HCT116 (cell line): ENCODE results near the gene ARID2.

Source experiments
- EZH2 ChIP-seq: fragments of 200-600 bp; sonication (generic); IDR thresholded peaks from 2 replicates; pipeline ENCODE4 v1.6.1; 2017; ENCODE audit warnings: antibody characterized with exemption, mixed run types
- FOSL1 ChIP-seq: IDR thresholded peaks from 2 replicates; pipeline ENCODE4 v1.6.1; 2012; ENCODE audit warnings: low read depth
- POLR2A ChIP-seq: IDR thresholded peaks from 2 replicates; pipeline ENCODE4 v1.7.0; 2011; ENCODE audit warnings: borderline replicate concordance; ENCODE audit not compliant: insufficient read depth, insufficient read length; ENCODE audit errors: extremely low read depth
- POLR2AphosphoS5 ChIP-seq: IDR thresholded peaks from 2 replicates; pipeline ENCODE4 v1.6.1; 2011; ENCODE audit warnings: mild to moderate bottlenecking, low read depth, low read length, moderate library complexity
- RAD21 ChIP-seq: IDR thresholded peaks from 2 replicates; pipeline ENCODE4 v1.6.1; 2012; ENCODE audit warnings: low read depth, mild to moderate bottlenecking
- SIN3A ChIP-seq: IDR thresholded peaks from 2 replicates; pipeline ENCODE4 v1.6.1; 2012; ENCODE audit warnings: low read depth
- SP1 ChIP-seq: IDR thresholded peaks from 2 replicates; pipeline ENCODE4 v1.6.1; 2012; ENCODE audit warnings: low read depth
- TCF7L2 ChIP-seq: IDR thresholded peaks from 2 replicates; pipeline ENCODE4 v1.7.0; 2011; ENCODE audit warnings: borderline replicate concordance, inconsistent platforms; ENCODE audit not compliant: insufficient read depth, insufficient read length; ENCODE audit errors: extremely low read depth
- TF ChIP-seq, protein P1 (sequence below), 3 experiments: fragments of 200-600 bp in 1 of 3; sonication (generic) in 1 of 3; IDR thresholded peaks in 2 of 3; conservative IDR thresholded peaks in 1 of 3; 2 replicates each; pipeline ENCODE4 v1.5.1; 2012 to 2017; ENCODE audit warnings: low read depth in 2 of 3, low read length in 2 of 3, antibody characterized with exemption in 1 of 3, borderline replicate concordance in 1 of 3, control low read depth in 1 of 3, mild to moderate bottlenecking in 1 of 3, mixed read lengths in 1 of 3, mixed run types in 1 of 3, moderate library complexity in 1 of 3; ENCODE audit not compliant: insufficient read depth in 1 of 3
- TF ChIP-seq, protein P2 (sequence below): IDR thresholded peaks from 2 replicates; pipeline ENCODE4 v1.6.1; 2012; ENCODE audit warnings: low read depth
- TF ChIP-seq, protein P3 (sequence below): IDR thresholded peaks from 2 replicates; pipeline ENCODE4 v1.6.1; 2012

DNA sequence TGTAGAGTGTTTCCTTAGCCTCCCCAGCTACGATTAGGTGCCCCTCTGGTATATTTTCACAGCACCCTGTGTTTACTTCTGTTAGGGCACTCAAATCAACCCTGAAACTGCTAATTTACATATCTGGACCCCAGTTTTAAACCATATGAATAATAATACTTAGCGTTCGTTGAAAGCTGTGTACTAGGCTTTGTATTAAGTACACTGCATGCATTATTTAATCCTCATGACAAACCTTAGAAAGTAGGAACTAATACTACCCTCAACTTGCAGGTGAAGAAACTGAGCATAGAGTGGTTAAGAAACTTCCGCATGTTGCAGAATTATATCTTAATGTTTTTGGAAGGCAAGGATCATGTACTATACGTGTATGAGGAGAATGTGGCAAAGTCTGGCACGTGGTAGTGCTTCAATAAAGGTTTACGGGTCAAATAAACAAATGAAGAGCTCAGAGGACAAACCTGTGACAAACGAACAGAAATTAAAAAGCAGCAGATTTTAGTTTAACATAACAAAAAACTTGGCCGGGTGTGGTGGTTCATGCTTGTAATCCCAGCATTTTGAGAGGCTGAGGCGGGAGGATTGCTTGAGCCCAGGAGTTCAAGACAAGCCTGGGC lies 22.2 kb upstream of the ARID2 start:
- TF ChIP-seq POLR2A (no peak), SIN3A (no peak), SP1 (no peak), TCF7L2 (no peak), POLR2AphosphoS5 (no peak), EZH2 (no peak), RAD21 (no peak), FOSL1 (no peak)
- TF ChIP-seq, protein P1, sequence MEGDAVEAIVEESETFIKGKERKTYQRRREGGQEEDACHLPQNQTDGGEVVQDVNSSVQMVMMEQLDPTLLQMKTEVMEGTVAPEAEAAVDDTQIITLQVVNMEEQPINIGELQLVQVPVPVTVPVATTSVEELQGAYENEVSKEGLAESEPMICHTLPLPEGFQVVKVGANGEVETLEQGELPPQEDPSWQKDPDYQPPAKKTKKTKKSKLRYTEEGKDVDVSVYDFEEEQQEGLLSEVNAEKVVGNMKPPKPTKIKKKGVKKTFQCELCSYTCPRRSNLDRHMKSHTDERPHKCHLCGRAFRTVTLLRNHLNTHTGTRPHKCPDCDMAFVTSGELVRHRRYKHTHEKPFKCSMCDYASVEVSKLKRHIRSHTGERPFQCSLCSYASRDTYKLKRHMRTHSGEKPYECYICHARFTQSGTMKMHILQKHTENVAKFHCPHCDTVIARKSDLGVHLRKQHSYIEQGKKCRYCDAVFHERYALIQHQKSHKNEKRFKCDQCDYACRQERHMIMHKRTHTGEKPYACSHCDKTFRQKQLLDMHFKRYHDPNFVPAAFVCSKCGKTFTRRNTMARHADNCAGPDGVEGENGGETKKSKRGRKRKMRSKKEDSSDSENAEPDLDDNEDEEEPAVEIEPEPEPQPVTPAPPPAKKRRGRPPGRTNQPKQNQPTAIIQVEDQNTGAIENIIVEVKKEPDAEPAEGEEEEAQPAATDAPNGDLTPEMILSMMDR (IDR thresholded peaks at IDR 0.05 in 2 of 3, conservative IDR thresholded peaks at IDR 0.05 in 1 of 3; ENCODE audit: borderline replicate concordance in 1 of 3, insufficient read depth in 1 of 3, low read depth in 2 of 3, low read length in 2 of 3) = no peak
- TF ChIP-seq, protein P2, sequence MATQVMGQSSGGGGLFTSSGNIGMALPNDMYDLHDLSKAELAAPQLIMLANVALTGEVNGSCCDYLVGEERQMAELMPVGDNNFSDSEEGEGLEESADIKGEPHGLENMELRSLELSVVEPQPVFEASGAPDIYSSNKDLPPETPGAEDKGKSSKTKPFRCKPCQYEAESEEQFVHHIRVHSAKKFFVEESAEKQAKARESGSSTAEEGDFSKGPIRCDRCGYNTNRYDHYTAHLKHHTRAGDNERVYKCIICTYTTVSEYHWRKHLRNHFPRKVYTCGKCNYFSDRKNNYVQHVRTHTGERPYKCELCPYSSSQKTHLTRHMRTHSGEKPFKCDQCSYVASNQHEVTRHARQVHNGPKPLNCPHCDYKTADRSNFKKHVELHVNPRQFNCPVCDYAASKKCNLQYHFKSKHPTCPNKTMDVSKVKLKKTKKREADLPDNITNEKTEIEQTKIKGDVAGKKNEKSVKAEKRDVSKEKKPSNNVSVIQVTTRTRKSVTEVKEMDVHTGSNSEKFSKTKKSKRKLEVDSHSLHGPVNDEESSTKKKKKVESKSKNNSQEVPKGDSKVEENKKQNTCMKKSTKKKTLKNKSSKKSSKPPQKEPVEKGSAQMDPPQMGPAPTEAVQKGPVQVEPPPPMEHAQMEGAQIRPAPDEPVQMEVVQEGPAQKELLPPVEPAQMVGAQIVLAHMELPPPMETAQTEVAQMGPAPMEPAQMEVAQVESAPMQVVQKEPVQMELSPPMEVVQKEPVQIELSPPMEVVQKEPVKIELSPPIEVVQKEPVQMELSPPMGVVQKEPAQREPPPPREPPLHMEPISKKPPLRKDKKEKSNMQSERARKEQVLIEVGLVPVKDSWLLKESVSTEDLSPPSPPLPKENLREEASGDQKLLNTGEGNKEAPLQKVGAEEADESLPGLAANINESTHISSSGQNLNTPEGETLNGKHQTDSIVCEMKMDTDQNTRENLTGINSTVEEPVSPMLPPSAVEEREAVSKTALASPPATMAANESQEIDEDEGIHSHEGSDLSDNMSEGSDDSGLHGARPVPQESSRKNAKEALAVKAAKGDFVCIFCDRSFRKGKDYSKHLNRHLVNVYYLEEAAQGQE = no peak
- TF ChIP-seq, protein P3, sequence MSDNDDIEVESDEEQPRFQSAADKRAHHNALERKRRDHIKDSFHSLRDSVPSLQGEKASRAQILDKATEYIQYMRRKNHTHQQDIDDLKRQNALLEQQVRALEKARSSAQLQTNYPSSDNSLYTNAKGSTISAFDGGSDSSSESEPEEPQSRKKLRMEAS = no peak
